ENCODE data around the gene TET2.

Gene TET2

GRCh38 chr4:105140684-105141490 is 5.8 kb upstream of the TET2 start:
- DNase-seq (ENCODE audit: low read depth): peak; percentile 30

GRCh38 chr4:105145156-105145902 is 1.3 kb upstream of the TET2 start:
- no peak for DNase-seq (ENCODE audit: low read depth)

- DNase-seq (ENCODE audit: low read depth): peak; percentile 18
Measured at GRCh38 chr4:105145903-105146275, 787 bp upstream of the TET2 start.

GRCh38 chr4:105147016-105147552 is 408 bp downstream of the TET2 start:
- DNase-seq (ENCODE audit: low read depth): no peak

- no peak for DNase-seq (ENCODE audit: low read depth)
Measured at GRCh38 chr4:105147553-105148161, 981 bp downstream of the TET2 start.

GRCh38 chr4:105148356-105148755 is 1.7 kb downstream of the TET2 start:
- DNase-seq (ENCODE audit: low read depth): no peak

GRCh38 chr4:105148776-105149175 is 2.1 kb downstream of the TET2 start:
- no peak for DNase-seq (ENCODE audit: low read depth)

- no peak for DNase-seq (ENCODE audit: low read depth)
Measured at GRCh38 chr4:105149771-105150170, 3.1 kb downstream of the TET2 start.

- DNase-seq (ENCODE audit: low read depth): no peak
Measured at GRCh38 chr4:105150503-105150902, 3.8 kb downstream of the TET2 start.

- no peak for DNase-seq (ENCODE audit: low read depth)
Measured at GRCh38 chr4:105153749-105154148, 7.1 kb downstream of the TET2 start.

GRCh38 chr4:105154576-105154975 is 7.9 kb downstream of the TET2 start:
- no peak for DNase-seq (ENCODE audit: low read depth)

- no peak for DNase-seq (ENCODE audit: low read depth)
Measured at GRCh38 chr4:105155426-105155825, 8.8 kb downstream of the TET2 start.

GRCh38 chr4:105158837-105159236 is 12.2 kb downstream of the TET2 start:
- DNase-seq (ENCODE audit: low read depth): no peak

- no peak for DNase-seq (ENCODE audit: low read depth)
Measured at GRCh38 chr4:105162123-105162796, 15.6 kb downstream of the TET2 start.

GRCh38 chr4:105164548-105164947 is 17.9 kb downstream of the TET2 start:
- no peak for DNase-seq (ENCODE audit: low read depth)

- DNase-seq (ENCODE audit: low read depth): no peak
Measured at GRCh38 chr4:105166066-105166465, 19.4 kb downstream of the TET2 start.

- DNase-seq (ENCODE audit: low read depth): no peak
Measured at GRCh38 chr4:105170711-105171110, 24.0 kb downstream of the TET2 start.

GRCh38 chr4:105171912-105172311 is 25.2 kb downstream of the TET2 start:
- DNase-seq (ENCODE audit: low read depth): no peak

- no peak for DNase-seq (ENCODE audit: low read depth)
Measured at GRCh38 chr4:105174098-105174497, 27.4 kb downstream of the TET2 start.

GRCh38 chr4:105179539-105180401 is 33.1 kb downstream of the TET2 start:
- no peak for DNase-seq (ENCODE audit: low read depth)

GRCh38 chr4:105181259-105181658 is 34.6 kb downstream of the TET2 start:
- no peak for DNase-seq (ENCODE audit: low read depth)
